KG1 (cell line): Measurements from ENCODE around the gene HOXB5.

Experiments
- DNase-seq: peaks from one replicate; lab custom pipeline; 2025; lab: John Stamatoyannopoulos, UW

The HOXB5 gene

DNA sequence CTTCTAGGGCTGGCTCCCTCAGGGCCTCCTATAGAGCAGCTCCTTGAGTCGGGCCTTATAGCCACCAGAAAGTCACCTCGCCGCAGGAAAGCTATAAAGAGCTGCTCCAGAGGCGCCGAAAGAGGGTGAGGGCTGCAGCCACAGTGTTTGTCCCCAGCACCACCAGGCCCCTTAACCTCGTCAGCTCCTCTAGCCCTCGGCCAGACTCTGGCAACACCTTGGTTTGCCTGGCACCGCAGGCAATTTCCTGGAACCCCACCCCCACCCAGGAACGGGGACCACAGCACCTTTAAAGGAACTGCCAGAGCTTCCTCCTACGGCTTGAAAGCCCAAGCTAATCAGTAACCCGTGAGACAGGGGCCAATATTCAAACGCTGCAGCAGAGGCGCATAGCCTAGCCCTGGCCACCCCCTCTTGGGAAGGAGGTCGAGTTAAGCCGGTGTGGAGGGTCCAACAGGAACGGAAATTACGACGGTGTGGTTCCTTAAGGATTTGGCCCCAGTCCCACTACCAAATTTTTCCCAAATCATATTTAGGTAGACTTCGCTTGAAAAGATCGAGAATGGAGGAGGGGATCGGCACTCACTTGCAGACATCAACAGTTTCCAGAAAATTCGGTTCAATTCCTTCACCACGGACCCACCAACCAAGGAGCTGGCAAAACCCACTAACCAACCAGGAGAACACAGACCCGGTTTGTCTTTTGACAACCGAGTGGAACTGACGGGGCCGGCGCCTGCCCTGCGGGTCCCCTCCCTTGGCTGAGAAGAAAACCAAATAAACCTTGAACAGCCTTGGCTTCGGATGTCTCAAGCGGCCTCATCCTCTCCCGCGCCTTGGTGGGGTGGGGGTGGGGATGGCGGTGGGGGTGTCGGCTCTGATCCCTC lies 8.2 kb upstream of the HOXB5 start:
- DNase-seq, result no peak

DNA sequence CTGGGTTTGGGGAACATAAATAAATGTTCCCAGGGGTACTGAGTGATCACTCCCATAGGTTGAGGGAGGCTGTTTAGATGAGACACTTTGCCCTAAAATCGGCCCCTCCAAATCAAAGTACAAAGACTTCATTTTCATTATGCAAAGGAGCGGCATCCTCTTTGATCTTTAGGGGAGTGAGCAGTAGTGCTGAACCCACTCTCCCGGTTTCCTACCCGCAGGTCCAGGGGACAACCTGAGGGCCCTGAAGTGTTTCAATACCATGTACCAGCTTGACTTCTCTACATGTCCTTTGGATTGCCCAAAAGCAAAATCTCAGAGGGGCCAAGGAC lies 7.6 kb upstream of the HOXB5 start:
- no peak for DNase-seq

DNA sequence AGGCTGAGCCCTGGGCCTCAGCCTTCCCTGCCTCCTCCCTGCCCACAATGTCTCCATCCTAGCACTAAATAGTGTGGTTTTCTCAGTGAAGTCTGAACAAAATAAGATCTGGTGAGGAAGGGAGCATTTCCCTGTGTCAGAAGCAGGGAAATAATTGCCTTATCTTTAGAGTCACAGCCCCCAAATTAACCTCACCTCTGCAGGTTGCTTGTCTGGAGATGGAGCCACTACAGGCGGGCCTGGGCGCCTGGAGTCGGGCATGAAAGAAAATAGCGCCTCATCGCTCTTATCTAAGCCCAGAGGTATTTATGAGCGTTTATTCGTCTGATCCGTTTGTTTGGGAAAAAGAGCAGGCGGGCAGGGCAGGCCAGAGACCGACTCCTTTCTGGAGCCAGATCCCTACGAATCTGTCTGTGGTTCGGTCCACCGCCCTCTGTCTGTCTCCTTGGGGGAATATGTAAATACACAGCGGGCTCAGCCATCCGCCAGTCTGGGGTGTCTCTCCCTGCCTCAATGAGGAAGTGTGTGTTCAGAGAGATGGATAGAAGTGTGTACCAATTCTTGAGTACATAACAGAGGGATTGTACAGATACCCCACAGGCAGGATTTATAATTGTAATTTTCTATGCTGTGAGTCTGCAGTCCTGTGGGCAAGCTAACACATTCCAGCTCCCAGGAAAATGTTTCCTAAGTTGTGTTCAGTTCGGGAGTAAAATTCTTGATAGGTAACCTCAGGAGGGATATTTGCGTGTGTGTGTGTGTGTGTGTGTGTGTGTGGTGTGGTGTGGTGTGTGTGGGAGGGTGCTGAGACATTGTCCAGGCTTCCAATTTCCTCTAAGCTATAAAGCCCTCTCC lies 6.9 kb upstream of the HOXB5 start:
- no peak for DNase-seq

DNA sequence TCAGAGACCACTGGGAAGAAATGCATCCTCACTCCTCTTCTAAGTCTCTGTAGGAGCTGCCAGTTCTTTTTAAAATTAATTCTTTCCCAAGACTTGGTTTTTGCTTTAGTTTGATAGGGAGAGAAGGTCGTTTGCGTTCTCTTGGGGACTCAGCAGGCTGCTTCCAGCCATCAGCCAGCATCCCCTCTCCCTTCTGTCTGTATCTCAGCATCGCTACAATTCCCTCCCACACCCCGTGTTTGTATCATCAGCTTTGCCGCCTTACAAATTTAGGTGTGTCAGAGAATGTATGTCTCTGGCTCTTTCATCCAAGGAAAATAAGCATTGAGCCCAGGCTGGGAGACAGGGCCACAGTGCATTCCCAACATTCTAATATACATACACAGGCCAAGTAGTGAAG lies 5.8 kb upstream of the HOXB5 start:
- DNase-seq, result no peak

DNA sequence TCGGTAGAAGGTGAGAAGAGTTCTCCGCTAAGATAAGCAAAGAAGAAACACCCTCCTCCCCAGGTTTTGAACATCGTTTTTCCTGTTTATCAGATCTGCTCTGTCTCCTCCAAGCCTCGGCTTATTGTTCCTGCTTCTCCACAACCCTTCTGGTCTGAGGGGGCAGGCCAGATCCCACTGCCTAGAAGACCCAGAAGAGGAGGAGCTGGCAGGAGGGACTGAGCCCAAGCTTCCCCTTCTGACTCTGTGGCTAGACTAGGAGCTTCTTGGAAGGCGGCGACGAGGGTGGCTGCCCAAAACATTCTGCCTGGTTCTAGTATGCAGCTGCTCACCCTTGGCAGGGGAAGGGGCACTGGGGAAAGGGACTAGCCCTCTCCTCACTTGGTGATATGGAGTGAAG lies 5.2 kb upstream of the HOXB5 start:
- DNase-seq, result no peak

DNA sequence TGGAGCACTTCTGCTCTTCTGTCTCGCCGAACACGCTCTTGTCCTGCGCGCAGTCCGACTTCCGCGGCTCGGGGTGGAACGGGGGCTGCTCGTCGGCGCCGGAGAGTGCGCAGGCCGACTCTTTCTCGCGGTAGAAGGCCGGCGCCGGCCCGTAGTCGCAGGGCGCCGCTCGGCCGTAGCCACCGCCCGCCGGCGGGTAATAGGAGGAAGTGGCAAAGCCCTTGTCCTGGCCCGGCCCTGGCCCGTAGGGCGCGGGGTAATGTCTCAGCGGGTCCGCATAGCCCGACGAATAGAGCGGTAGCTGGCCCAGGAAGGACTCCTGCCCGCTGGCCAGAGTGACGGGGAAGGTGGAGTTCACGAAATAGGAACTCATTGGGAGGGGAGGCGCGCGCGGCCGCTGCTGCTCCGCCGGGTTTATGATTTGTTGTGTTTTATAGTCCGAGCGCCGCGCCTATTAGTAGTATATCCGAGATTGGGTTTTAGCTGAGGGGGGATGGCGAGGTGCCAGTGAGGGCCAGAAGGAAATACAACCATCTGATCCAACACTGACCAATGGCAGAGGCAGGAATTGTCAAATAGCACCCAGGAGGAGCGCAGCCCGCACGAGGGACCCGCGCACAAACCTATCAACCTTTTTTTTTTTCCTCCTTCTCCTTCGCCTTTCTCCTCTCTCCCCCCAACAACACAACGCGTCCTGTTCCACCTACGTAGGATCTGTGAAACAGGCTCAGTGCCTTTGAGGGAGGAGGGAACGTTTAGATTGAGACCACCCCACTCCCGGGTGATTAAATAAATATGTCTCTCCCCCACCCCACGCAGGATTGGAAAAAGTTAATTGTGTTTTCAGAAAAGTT lies 4.4 kb upstream of the HOXB5 start:
- DNase-seq, result no peak

DNA sequence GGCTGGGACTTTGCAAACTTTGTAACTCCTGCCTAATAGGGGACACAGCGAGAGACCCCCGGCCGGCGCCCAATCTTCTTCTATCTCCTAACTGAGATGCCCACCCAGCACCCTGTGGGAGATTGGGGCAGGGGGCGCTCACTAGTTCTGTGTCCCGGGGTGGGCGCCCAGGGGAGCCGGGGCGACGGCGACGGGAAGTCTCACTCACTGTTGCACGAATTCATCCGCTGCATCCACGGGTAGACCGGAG lies 3.9 kb upstream of the HOXB5 start:
- DNase-seq, result no peak

DNA sequence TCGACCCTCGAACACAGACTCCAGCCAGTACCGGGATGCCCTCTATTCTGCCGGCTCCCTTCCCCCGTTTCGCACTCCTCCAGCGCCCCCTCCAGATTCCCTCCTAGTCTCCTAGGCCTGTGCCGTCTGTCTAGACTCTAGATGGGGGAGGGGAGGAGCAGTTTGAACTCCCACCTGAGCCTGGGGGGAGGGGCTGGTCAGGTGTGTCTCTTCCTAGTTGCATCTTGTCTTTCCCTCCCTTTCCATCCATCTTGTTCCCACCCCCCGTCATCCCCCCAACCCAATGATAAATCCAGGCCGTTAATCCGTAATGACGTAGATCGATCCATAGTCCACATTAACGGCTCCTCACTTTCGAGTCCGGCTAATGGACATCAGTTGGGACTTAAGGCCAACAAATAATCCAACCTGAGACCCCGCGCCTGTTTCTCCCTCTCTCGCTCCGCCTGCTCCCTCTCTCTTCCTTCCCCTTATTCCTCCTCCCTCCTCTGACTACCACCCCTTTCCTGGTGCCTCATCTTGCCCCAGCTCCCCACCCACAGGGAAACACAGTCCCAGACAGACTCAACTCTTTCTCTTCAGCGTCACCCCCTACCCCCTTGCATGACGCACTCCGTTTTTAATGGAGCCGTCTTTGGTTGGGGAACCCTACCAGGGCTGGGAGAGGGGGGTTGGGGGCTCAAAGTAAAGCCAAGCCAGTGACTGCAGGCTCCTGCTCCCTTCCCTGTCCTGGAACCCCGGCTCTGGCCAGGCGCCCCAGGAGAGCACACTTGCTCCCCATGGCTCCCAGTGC lies 3.4 kb upstream of the HOXB5 start:
- DNase-seq, result no peak

DNA sequence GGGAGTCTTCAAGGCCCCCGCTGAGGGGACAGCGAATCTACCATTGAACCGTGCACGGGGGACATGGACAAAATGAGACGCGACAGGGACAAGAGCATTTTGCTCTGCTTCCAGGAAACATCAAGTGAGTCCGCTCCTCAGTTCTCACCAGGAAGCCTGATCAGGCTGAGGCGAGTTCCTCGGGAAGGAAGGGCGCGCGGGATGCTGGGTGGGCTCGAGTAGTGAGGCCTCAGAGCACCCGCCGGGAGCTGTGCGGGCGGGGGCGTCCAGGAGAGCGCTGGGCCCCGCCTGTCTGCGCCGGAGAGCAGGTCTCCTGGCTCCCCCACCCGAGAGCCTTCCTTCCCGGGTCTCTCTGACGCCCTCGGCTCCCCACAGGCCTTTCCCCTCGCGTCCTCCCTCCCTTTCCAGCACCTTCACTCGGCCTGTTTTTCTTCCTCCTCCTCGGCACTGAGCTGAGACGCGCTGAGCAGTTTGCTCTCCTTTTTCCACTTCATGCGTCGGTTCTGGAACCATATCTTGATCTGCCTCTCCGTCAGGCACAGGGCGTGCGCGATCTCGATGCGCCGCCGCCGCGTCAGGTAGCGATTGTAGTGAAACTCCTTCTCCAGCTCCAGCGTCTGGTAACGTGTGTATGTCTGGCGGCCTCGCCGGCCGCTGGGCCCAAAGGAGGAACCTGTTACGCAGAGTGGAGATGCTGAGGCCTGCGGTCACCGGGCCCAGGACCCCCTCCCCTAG lies 2.6 kb upstream of the HOXB5 start:
- DNase-seq, result no peak

DNA sequence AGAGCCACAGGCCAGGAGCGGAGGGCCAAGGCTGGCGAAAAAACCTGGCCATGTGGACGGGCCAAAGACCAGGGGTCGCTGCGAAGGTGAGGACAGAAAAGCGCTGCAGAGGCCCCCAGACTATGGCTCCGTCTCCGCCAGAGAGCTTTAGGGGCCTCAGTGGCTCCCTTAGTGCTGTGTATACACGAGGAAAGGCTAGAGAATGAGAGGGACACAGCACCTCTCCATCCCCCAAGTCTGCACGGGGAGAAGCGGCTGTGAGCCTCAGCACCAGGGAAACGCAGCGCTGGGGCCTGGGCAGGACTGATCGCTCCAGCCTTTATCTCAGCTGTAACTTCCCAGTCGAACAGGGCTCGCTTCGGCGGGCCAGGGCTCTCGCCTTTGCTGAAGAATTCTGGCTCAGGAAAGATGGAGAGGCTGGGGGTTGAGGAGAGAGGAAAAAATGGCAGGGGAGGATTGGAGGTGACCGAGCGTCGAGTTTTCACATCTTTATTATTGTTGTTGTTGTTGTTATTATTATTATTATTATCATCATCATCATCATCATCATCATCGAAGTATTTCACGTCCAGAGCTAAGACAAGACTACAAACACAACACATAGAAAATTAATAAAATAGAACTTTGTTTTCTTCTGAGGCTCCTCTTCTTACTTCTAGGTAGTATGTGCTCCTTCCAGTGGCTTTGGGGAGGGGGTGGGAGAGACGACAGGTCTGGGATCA lies 1.9 kb upstream of the HOXB5 start:
- no peak for DNase-seq

DNA sequence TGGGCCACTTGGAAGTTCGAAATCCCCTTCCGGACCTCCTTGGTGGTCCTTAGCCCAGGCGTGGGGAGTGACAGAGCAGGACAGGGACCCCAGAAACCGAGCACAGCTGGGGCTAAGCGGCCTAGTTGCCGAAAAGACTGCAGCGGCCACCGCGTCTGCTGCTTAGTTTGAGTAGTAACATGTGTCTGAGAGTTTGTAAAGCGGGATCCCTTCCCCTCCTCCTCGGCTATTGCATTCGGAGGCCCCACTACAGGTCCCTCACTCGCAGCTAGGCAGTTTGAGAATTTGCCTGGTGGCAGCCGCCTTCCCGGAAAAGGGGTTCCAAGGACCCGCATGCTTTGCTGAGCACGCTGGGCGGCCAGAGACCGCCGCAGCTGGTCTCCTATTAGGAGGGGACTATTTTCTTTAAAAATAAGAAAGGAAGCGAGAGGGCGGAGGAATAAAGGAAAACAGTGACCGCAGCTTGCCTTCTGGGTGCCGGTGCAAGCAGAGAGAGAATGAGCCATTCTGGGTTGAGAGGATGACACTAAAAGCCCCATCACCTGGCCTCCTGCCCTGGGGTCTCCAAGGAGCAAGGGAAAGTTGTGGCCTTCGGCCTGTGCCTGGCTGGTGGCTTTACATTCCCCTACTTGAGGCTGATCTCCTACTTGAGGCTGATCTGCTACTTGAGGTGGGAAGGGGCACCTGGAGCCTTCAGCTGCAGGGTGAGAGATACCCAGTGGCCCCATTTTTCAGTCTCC lies 1.1 kb upstream of the HOXB5 start:
- no peak for DNase-seq

DNA sequence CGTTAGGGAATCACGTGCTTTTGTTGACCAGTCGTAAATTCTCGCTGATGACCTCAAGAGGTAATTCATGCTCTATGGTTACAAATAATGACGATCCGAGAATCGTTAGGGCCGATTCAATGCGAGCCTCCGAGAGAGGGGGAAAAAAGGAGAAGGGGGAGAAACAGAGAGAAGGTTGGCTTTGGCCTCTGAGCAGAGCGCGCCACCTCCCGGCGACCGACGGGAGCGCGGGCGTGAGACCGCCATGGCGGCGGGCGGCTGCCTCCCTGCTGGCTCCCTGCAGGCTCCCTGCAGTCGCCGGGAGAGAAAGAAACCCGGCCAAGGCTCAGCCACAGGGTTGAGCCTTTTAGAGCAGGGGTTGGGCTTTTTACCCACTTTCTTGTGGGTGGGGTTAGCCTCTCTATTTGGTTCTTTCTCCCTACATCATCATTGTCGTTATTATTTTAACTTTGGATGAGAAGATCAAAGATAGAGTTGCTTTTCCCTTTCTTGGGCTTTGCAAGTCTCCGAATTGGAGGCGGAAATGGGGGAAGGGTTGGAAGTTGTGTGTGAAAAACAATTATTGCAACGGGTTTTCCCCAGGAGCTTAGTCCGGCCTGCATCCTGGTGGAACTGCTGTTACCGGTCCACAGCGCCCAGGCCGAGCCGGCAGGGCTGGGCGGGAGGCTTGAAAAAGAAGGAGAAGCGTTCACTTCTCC lies 410 bp upstream of the HOXB5 start:
- peak; percentile 44 for DNase-seq

DNA sequence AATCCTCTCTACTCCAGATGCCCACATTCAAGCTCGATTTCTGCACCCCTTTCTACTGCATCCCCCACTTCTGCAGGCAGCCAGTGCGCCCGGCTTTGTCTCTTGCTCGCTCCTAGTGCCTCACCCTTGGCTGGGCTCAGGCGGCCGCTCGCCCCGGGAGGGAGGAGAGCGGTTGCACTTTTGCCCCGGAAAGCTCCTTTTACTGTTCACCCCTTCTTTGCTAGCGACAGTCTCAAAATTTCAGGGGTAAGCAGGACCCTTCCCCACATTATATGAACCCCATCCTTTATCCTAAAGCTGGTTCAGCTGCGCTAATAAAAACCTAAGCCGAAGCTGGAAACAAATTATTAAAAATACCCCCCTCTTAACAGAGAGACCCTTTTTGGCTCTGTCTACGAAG lies 1.0 kb downstream of the HOXB5 start:
- no peak for DNase-seq

DNA sequence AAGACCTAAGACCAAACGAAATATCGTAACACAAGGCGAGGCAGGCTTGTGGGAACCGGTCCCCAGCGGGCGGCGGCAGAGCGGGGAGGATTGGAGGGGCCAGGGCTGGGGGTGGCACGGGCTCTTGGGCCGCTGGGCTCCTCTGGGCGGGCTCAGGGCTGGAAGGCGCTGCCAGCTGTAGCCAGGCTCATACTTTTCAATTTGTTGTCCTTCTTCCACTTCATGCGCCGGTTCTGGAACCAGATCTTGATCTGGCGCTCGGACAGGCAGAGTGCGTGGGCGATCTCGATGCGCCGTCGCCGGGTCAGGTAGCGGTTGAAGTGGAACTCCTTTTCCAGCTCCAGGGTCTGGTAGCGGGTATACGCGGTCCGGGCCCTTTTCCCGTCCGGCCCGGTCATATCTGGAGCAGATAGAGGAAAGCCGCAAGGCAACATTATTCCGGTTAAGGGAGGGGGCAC lies 1.5 kb downstream of the HOXB5 start:
- DNase-seq, result no peak

DNA sequence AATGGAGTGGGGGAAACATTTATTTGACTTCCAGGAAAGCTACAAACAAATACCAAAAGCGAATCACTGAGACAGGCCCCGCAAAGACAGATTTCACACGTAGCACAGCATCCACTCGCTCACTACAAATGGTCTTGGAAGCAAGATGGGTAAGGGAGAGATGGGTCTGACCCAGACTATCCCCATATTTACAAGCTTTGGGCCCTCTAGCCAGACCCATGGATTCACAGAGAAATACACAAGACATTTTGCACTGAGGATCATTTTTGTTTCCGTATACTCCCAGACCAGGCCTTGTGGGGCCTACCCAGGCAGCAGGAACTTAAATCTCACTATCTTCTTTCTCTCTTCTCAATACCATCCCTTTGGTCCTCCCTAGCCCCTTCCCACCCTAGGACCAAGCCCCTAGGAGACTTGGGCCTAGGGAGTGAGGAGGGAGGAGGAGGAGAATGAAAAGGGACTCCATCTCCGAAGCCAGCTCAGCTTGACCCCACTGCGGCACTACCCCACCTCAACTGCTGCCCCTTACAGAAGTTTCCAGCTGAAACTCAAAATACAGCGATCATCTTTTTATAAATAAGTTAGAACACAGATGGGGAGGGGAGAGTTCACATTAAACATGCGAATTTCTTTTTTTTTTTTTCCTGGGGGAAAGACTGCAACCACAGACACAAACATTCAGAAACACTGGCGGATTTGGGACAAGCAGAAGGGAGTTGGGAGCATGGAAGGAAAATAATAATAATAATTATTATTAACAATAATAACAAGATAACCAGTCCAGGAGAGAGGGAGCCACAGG lies 2.1 kb downstream of the HOXB5 start:
- DNase-seq, result no peak

DNA sequence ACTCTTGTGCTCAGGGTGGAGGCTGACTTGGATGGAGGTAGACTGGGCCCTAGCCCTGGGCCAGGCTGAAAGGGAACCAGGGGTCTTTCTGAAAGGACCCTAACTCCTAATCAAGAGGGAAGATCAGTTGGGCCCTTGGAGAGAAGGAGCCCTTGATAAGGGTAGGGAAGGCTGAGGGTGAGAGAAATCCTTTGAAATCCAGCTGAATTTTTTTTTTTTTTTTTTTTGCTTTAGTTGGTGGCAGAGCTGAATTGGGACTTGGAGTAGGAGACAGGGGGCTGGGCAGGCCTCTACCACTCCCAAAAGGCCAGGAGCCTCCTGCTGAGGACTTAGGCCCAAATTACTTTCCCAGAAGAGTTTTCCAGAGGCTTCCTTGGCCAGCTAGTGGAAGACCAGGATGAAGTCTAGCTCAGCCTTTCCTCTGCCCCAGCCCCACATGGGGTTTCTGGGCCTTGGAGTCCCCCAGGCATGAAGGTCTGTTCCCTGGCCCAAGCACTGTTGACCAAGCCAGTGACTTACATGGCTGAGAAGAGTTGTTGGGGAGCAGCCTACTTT lies 2.9 kb downstream of the HOXB5 start:
- DNase-seq, result no peak

DNA sequence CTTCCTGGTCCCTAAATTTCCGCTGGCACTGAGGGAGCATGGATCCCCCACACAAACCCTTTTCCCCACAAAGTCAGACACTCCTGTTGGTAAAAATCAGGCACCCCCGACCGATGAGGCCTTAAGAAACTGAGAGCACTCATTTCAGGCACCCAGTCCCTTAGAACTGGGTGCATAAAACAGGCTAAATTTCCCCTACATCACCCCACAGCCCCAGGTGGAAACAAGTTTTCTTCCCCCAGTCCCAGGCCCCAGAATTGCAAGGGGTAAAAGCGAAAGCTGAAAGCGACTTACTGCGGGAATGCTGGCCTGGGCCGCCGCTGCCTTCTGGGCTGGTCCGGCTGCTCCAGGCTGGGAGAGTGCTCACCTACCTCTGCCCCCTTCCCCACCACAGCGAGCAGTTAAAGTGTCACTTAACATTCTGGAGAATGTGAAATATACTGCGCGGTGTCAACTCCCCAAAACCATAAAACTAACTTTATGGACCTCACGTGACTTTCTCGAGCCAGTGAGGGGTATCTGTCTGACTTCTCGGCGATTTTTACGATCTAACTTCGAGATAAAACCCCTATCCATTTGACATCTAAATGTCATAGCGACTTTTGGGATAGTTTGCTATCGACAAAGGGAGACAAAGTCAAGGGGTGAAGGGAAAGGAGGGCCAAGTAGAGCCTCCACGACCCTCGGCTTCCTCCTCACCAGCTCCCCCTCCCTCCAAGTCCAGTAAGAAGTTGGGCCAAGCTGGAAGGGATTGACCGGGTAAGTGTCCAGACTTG lies 3.6 kb downstream of the HOXB5 start, which contains the start of gene HOXB3:
Gene HOXB3 (minus strand): TSS at position 411 of the 776 bp plus-strand sequence. CDS start 37,767 bp downstream, outside the sequence.
- DNase-seq, result no peak
